GM12801 (cell line): ENCODE results near the gene ADAMTS3.

Experiments used
- CTCF ChIP-seq: IDR thresholded peaks from one replicate; pipeline ENCODE4 v1.5.1; 2011; ENCODE audit warnings: control low read depth; ENCODE audit not compliant: insufficient read length; ENCODE audit errors: extremely low read depth

The ADAMTS3 gene

GRCh38 chr4:72239487-72240116 is 329.4 kb downstream of the ADAMTS3 start:
- no peak for TF ChIP-seq CTCF
